Measurements from ENCODE around the gene MLXIP.

The MLXIP gene

GRCh38 chr12:122087431-122088178 is 9.0 kb downstream of the MLXIP start:
- H3K27me3 Mint-ChIP-seq, result no peaks in the 10 kb centered on the region
- ATAC-seq (replicated peaks) (no peak), DNase-seq (no peak)
- peaks cover 50 to 54% of the 10 kb centered on the region in 2 donors for H3K4me1 Mint-ChIP-seq (ENCODE audit: low read depth in 2 of 2)
- H3K36me3 Mint-ChIP-seq (ENCODE audit: insufficient read depth), result peaks cover 17% of the 10 kb centered on the region
- no peak overlapping the region for H3K4me3 Mint-ChIP-seq
- peak overlapping the region; percentile 61 to 90 for H3K27ac Mint-ChIP-seq
- no peaks in the 10 kb centered on the region for H3K9me3 Mint-ChIP-seq

GRCh38 chr12:122088179-122088810 is 9.7 kb downstream of the MLXIP start:
- DNase-seq (no peak), ATAC-seq (replicated peaks) (no peak)
- Mint-ChIP-seq H3K4me3 (no peak overlapping the region), H3K36me3 (ENCODE audit: insufficient read depth) (peaks cover 17% of the 10 kb centered on the region), H3K27ac (peak overlapping the region; percentile 15 to 59), H3K27me3 (no peaks in the 10 kb centered on the region), H3K4me1 (ENCODE audit: low read depth in 2 of 2) (peaks cover 45 to 47% of the 10 kb centered on the region in 2 donors), H3K9me3 (no peaks in the 10 kb centered on the region)

GRCh38 chr12:122089077-122089476 is 10.5 kb downstream of the MLXIP start:
- ATAC-seq (replicated peaks), result no peak
- H3K27me3 Mint-ChIP-seq, result no peaks in the 10 kb centered on the region
- H3K4me3 Mint-ChIP-seq, result no peak overlapping the region
- no peaks in the 10 kb centered on the region for H3K9me3 Mint-ChIP-seq
- H3K36me3 Mint-ChIP-seq (ENCODE audit: insufficient read depth), result peaks cover 13% of the 10 kb centered on the region
- H3K4me1 Mint-ChIP-seq (ENCODE audit: low read depth in 2 of 2), result peaks cover 40% of the 10 kb centered on the region in 2 donors
- peak overlapping the region; percentile 15 to 59 for H3K27ac Mint-ChIP-seq
- DNase-seq, result no peak

- DNase-seq (no peak), ATAC-seq (replicated peaks) (no peak)
- H3K4me3 Mint-ChIP-seq, result no peak overlapping the region
- no peaks in the 10 kb centered on the region for H3K9me3 Mint-ChIP-seq
- H3K4me1 Mint-ChIP-seq (ENCODE audit: low read depth in 2 of 2), result peaks cover 31 to 34% of the 10 kb centered on the region in 2 donors
- no peaks in the 10 kb centered on the region for H3K27me3 Mint-ChIP-seq
- peaks cover 3% of the 10 kb centered on the region for H3K36me3 Mint-ChIP-seq (ENCODE audit: insufficient read depth)
- peak overlapping the region; percentile 27 to 69 for H3K27ac Mint-ChIP-seq
Observed at GRCh38 chr12:122090759-122091515, 12.4 kb downstream of the MLXIP start.

GRCh38 chr12:122093098-122093883 is 14.7 kb downstream of the MLXIP start:
- Mint-ChIP-seq H3K4me1 (ENCODE audit: low read depth in 2 of 2) (peaks cover 21 to 28% of the 10 kb centered on the region in 2 donors), H3K27ac (no peak overlapping the region), H3K27me3 (no peaks in the 10 kb centered on the region), H3K9me3 (no peaks in the 10 kb centered on the region), H3K36me3 (ENCODE audit: insufficient read depth) (peaks cover 6% of the 10 kb centered on the region), H3K4me3 (no peak overlapping the region)
- ATAC-seq (replicated peaks), result no peak
- no peak for DNase-seq

GRCh38 chr12:122094137-122094734 is 15.7 kb downstream of the MLXIP start:
- H3K36me3 Mint-ChIP-seq (ENCODE audit: insufficient read depth), result peaks cover 6% of the 10 kb centered on the region
- no peak overlapping the region for H3K4me3 Mint-ChIP-seq
- no peak overlapping the region for H3K27ac Mint-ChIP-seq
- ATAC-seq (replicated peaks), result no peak
- H3K9me3 Mint-ChIP-seq, result no peaks in the 10 kb centered on the region
- H3K4me1 Mint-ChIP-seq (ENCODE audit: low read depth in 2 of 2), result peaks cover 30 to 35% of the 10 kb centered on the region in 2 donors
- H3K27me3 Mint-ChIP-seq, result no peaks in the 10 kb centered on the region
- no peak for DNase-seq

GRCh38 chr12:122094735-122095631 is 16.4 kb downstream of the MLXIP start:
- peaks cover 32 to 39% of the 10 kb centered on the region in 2 donors for H3K4me1 Mint-ChIP-seq (ENCODE audit: low read depth in 2 of 2)
- H3K27me3 Mint-ChIP-seq, result no peaks in the 10 kb centered on the region
- H3K4me3 Mint-ChIP-seq, result no peak overlapping the region
- H3K9me3 Mint-ChIP-seq, result no peaks in the 10 kb centered on the region
- DNase-seq (no peak), ATAC-seq (replicated peaks) (peak; percentile 20)
- no peak overlapping the region for H3K27ac Mint-ChIP-seq
- H3K36me3 Mint-ChIP-seq (ENCODE audit: insufficient read depth), result peaks cover 6% of the 10 kb centered on the region

GRCh38 chr12:122096014-122096413 is 17.5 kb downstream of the MLXIP start:
- DNase-seq (no peak), ATAC-seq (replicated peaks) (no peak)
- Mint-ChIP-seq H3K4me3 (no peak overlapping the region), H3K27ac (peak overlapping the region in 1 of 2 donors; percentile 42), H3K27me3 (no peaks in the 10 kb centered on the region), H3K9me3 (no peaks in the 10 kb centered on the region), H3K36me3 (ENCODE audit: insufficient read depth) (peaks cover 6% of the 10 kb centered on the region), H3K4me1 (ENCODE audit: low read depth in 2 of 2) (peaks cover 35 to 42% of the 10 kb centered on the region in 2 donors)

- ATAC-seq (replicated peaks), result no peak
- peaks cover 6% of the 10 kb centered on the region for H3K36me3 Mint-ChIP-seq (ENCODE audit: insufficient read depth)
- peaks cover 38 to 44% of the 10 kb centered on the region in 2 donors for H3K4me1 Mint-ChIP-seq (ENCODE audit: low read depth in 2 of 2)
- no peak overlapping the region for H3K4me3 Mint-ChIP-seq
- H3K27me3 Mint-ChIP-seq, result no peaks in the 10 kb centered on the region
- peak overlapping the region in 1 of 2 donors; percentile 42 for H3K27ac Mint-ChIP-seq
- H3K9me3 Mint-ChIP-seq, result no peaks in the 10 kb centered on the region
- no peak for DNase-seq
Observed at GRCh38 chr12:122096591-122097149, 18.1 kb downstream of the MLXIP start.

- Mint-ChIP-seq H3K27me3 (no peaks in the 10 kb centered on the region), H3K9me3 (no peaks in the 10 kb centered on the region), H3K27ac (peak overlapping the region; percentile 88 to 91), H3K36me3 (ENCODE audit: insufficient read depth) (peaks cover 3% of the 10 kb centered on the region), H3K4me1 (ENCODE audit: low read depth in 2 of 2) (peaks cover 40 to 42% of the 10 kb centered on the region in 2 donors), H3K4me3 (peak overlapping the region in 1 of 2 donors; percentile 15)
- no peak for ATAC-seq (replicated peaks)
- DNase-seq, result no peak
Observed at GRCh38 chr12:122097584-122097926, 19.0 kb downstream of the MLXIP start.

GRCh38 chr12:122097927-122098756 is 19.6 kb downstream of the MLXIP start:
- ATAC-seq (replicated peaks), result no peak
- H3K4me3 Mint-ChIP-seq, result peak overlapping the region in 1 of 2 donors; percentile 15
- DNase-seq, result no peak
- H3K9me3 Mint-ChIP-seq, result no peaks in the 10 kb centered on the region
- peaks cover 40 to 45% of the 10 kb centered on the region in 2 donors for H3K4me1 Mint-ChIP-seq (ENCODE audit: low read depth in 2 of 2)
- H3K27ac Mint-ChIP-seq, result peak overlapping the region; percentile 88 to 91
- H3K36me3 Mint-ChIP-seq (ENCODE audit: insufficient read depth), result peaks cover 3% of the 10 kb centered on the region
- no peaks in the 10 kb centered on the region for H3K27me3 Mint-ChIP-seq
